ENCODE measurements around the gene TRUB2.

DNA sequence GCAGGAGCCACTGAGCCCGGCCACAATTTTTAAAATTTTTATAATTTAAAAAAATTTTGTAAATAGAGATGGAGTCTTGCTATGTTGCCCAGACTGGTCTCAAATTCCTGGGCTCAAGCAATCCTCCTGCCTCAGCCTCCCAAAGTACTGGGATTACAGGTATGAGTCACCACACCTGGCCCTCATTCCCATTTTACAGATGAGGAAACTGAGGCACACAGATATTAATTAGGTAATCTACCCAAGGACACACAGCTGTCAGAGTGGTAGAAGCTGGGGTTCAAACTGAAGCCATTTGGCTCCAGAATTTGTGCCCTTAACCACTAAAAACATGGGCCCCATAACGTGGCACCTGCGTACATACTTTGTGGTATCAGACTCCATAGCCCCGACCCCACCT, 7.5 kb downstream of the TRUB2 start:
- TF ChIP-seq, protein P1, sequence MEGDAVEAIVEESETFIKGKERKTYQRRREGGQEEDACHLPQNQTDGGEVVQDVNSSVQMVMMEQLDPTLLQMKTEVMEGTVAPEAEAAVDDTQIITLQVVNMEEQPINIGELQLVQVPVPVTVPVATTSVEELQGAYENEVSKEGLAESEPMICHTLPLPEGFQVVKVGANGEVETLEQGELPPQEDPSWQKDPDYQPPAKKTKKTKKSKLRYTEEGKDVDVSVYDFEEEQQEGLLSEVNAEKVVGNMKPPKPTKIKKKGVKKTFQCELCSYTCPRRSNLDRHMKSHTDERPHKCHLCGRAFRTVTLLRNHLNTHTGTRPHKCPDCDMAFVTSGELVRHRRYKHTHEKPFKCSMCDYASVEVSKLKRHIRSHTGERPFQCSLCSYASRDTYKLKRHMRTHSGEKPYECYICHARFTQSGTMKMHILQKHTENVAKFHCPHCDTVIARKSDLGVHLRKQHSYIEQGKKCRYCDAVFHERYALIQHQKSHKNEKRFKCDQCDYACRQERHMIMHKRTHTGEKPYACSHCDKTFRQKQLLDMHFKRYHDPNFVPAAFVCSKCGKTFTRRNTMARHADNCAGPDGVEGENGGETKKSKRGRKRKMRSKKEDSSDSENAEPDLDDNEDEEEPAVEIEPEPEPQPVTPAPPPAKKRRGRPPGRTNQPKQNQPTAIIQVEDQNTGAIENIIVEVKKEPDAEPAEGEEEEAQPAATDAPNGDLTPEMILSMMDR (IDR thresholded peaks at IDR 0.05), result no peak
- no peak for TF ChIP-seq POLR2AphosphoS5 (IDR thresholded peaks at IDR 0.05)
